Right atrium auricular region (tissue), 2 donors: ENCODE measurements around the gene TNIP1. TPM values are rescaled to one million over a fixed set of nuclear protein-coding genes. Genes with fewer than 3 reads are reported as not detected.
A peak's percentile ranks its signal among the peaks of the same experiment; 100 is the strongest.

Experiments used
- DNase-seq: peaks from one replicate; pipeline ENCODE4 v3.0.0-alpha.2; 2019; ENCODE audit warnings: low spot score
- H3K27ac ChIP-seq, 2 donors: fragments of 200-600 bp; sonication (generic); 1 replicate in 1 of 2; 2 replicates in 1 of 2; pipeline ENCODE4 v1.5.1; 2016 to 2019
- H3K27me3 ChIP-seq, 2 donors: fragments of 200-600 bp; sonication (generic); one replicate each; pipeline versions ENCODE4 v1.5.1 to v1.6.0; 2017 to 2019
- H3K36me3 ChIP-seq: fragments of 200-600 bp; sonication (generic); one replicate; pipeline ENCODE4 v1.5.1; 2016
- H3K4me1 ChIP-seq, 2 donors: fragments of 200-600 bp; sonication (generic); one replicate each; pipeline versions ENCODE4 v1.5.1 to v1.6.0; 2017 to 2019
- H3K4me3 ChIP-seq, 2 donors: fragments of 200-600 bp; sonication (generic); 1 replicate in 1 of 2; 2 replicates in 1 of 2; pipeline ENCODE4 v1.5.1; 2017 to 2019; ENCODE audit warnings: mild to moderate bottlenecking in 1 of 2, moderate library complexity in 1 of 2
- H3K9me3 ChIP-seq, 2 donors: fragments of 200-600 bp; sonication (generic); one replicate each; pipeline ENCODE4 v1.5.1; 2019
- total RNA-seq, 2 donors: library from RNA; depleted of rRNA; stranded (reverse); fragments of >200 nt; gene quantifications; one replicate each; pipeline ENCODE4 v1.1.0, GENCODE V29; 2016
- TF ChIP-seq, protein P1 (sequence below), 2 donors: fragments of 200-600 bp; sonication (generic); IDR thresholded peaks; one replicate each; pipeline ENCODE4 v1.5.1; 2019; ENCODE audit warnings: antibody characterized with exemption in 2 of 2

TNIP1 gene
- total RNA-seq, 2 donors from 2014 or later = 68.9 to 92.6 TPM

- Histone ChIP-seq H3K4me3 (no peak overlapping the region), H3K4me1 (peaks cover 0 to 79% of the 10 kb centered on the region in 2 donors), H3K36me3 (peaks cover 33% of the 10 kb centered on the region), H3K27me3 (no peaks in the 10 kb centered on the region), H3K27ac (peak overlapping the region; percentile 83 to 86), H3K9me3 (no peaks in the 10 kb centered on the region)
- no peak for DNase-seq
- TF ChIP-seq, protein P1, sequence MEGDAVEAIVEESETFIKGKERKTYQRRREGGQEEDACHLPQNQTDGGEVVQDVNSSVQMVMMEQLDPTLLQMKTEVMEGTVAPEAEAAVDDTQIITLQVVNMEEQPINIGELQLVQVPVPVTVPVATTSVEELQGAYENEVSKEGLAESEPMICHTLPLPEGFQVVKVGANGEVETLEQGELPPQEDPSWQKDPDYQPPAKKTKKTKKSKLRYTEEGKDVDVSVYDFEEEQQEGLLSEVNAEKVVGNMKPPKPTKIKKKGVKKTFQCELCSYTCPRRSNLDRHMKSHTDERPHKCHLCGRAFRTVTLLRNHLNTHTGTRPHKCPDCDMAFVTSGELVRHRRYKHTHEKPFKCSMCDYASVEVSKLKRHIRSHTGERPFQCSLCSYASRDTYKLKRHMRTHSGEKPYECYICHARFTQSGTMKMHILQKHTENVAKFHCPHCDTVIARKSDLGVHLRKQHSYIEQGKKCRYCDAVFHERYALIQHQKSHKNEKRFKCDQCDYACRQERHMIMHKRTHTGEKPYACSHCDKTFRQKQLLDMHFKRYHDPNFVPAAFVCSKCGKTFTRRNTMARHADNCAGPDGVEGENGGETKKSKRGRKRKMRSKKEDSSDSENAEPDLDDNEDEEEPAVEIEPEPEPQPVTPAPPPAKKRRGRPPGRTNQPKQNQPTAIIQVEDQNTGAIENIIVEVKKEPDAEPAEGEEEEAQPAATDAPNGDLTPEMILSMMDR (IDR thresholded peaks at IDR 0.05) = no peak
Measured at GRCh38 chr5:151062405-151063141, 18.3 kb downstream of the TNIP1 start.

GRCh38 chr5:151060742-151061141 is 20.1 kb downstream of the TNIP1 start:
- Histone ChIP-seq H3K9me3 (no peaks in the 10 kb centered on the region), H3K4me1 (peaks cover 0 to 62% of the 10 kb centered on the region in 2 donors), H3K27ac (peak overlapping the region; percentile 70 to 83), H3K4me3 (no peak overlapping the region), H3K27me3 (no peaks in the 10 kb centered on the region), H3K36me3 (peaks cover 44% of the 10 kb centered on the region)
- no peak for DNase-seq
- TF ChIP-seq, protein P1 (IDR thresholded peaks at IDR 0.05) = no peak

DNA sequence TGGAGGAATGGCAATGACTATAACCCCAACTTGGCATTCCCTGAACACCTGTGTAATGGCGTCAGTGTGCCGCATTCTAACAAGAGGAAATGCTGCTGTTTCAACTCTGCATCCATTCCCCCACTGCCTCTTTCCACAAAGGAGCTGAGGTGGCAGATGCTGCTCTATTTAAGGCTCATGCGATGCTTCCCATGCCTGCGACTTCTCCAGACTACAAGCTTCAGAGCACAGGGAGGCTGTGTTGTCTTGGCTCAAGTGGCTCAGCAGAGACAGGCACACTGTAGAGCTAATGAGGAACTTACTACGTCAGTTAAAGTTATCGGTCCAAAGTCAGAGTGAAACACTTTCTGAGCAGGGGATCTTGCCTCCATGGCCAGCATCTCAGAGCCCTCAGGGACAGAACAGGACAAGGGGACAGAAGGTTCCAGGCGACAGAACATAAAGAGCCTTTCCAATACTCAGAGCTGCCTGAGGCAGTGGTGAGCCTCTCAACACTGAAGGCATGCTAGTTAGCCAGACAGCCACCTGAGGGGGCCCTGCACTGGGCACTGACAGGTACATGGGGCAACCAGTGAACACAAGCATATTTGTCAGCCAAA is 21.8 kb downstream of the TNIP1 start:
- Histone ChIP-seq H3K4me1 (peaks cover 0 to 49% of the 10 kb centered on the region in 2 donors), H3K36me3 (peaks cover 50% of the 10 kb centered on the region), H3K27me3 (no peaks in the 10 kb centered on the region), H3K4me3 (no peak overlapping the region), H3K9me3 (no peaks in the 10 kb centered on the region), H3K27ac (peak overlapping the region; percentile 70 to 83)
- TF ChIP-seq, protein P1 (IDR thresholded peaks at IDR 0.05) = no peak
- no peak for DNase-seq

- Histone ChIP-seq H3K4me3 (no peak overlapping the region), H3K27ac (peak overlapping the region in 1 of 2 donors; percentile 83), H3K4me1 (peaks cover 0 to 42% of the 10 kb centered on the region in 2 donors), H3K27me3 (no peaks in the 10 kb centered on the region), H3K9me3 (no peaks in the 10 kb centered on the region), H3K36me3 (peaks cover 50% of the 10 kb centered on the region)
- no peak for DNase-seq
- TF ChIP-seq, protein P1 (IDR thresholded peaks at IDR 0.05) = no peak
Measured at GRCh38 chr5:151058301-151058700, 22.5 kb downstream of the TNIP1 start.

- no peak for DNase-seq
- Histone ChIP-seq H3K4me1 (peaks cover 0 to 35% of the 10 kb centered on the region in 2 donors), H3K4me3 (no peak overlapping the region)
Measured at GRCh38 chr5:151056379-151057325, 24.2 kb downstream of the TNIP1 start.

More at GRCh38 chr5:151056379-151057325, 24.2 kb downstream of the TNIP1 start:
- peaks cover 41% of the 10 kb centered on the region for H3K36me3 ChIP-seq
- no peaks in the 10 kb centered on the region for H3K9me3 ChIP-seq
- H3K27ac ChIP-seq = no peak overlapping the region
- no peaks in the 10 kb centered on the region for H3K27me3 ChIP-seq
- TF ChIP-seq, protein P1 (IDR thresholded peaks at IDR 0.05) = no peak
